Lung (tissue), 12 donors: ENCODE measurements around the gene RAB3GAP2. TPM values are rescaled to one million over a fixed set of nuclear protein-coding genes. Genes with fewer than 3 reads are reported as not detected.

Source experiments
- ATAC-seq: fragments of 200-7000 bp; cut with Tn5 transposase; one replicate; pipeline ENCODE4 v1.9.1; 2020; ENCODE audit warnings: moderate number of reproducible peaks; ENCODE audit not compliant: insufficient read depth, low FRiP score
- DNase-seq, 3 donors: peaks; one replicate each; pipeline ENCODE4 v3.0.0-alpha.2; 2013 to 2017
- H3K27ac ChIP-seq, 2 donors: one replicate each; pipeline ENCODE4 v1.5.1; 2013; ENCODE audit warnings: mild to moderate bottlenecking in 2 of 2, moderate library complexity in 2 of 2, control low read depth in 1 of 2, inconsistent platforms in 1 of 2, low read depth in 1 of 2, low read length in 1 of 2
- H3K27me3 ChIP-seq, 3 donors: one replicate each; pipeline ENCODE4 v1.5.1; 2013; ENCODE audit warnings: low read length in 2 of 3; ENCODE audit not compliant: control insufficient read depth in 3 of 3, insufficient read depth in 3 of 3
- H3K36me3 ChIP-seq, 4 donors: one replicate each; pipeline ENCODE4 v1.5.1; 2013; ENCODE audit warnings: low read length in 4 of 4, mild to moderate bottlenecking in 1 of 4, moderate library complexity in 1 of 4; ENCODE audit not compliant: control insufficient read depth in 4 of 4, insufficient read depth in 4 of 4
- H3K4me1 ChIP-seq, 5 donors: one replicate each; pipeline ENCODE4 v1.5.1; 2013; ENCODE audit warnings: low read length in 5 of 5, mild to moderate bottlenecking in 2 of 5, moderate library complexity in 1 of 5; ENCODE audit not compliant: control insufficient read depth in 5 of 5, insufficient read depth in 5 of 5
- H3K4me3 ChIP-seq: one replicate; pipeline ENCODE4 v1.5.1; 2013; ENCODE audit warnings: mild to moderate bottlenecking, control low read depth, moderate library complexity
- H3K9ac ChIP-seq, 2 donors: one replicate each; pipeline ENCODE4 v1.5.1; 2013; ENCODE audit warnings: low read length in 2 of 2, control low read depth in 1 of 2; ENCODE audit not compliant: insufficient read depth in 1 of 2
- H3K9me3 ChIP-seq, 4 donors: one replicate each; pipeline ENCODE4 v1.5.1; 2013; ENCODE audit warnings: low read length in 3 of 4, mild to moderate bottlenecking in 1 of 4, moderate library complexity in 1 of 4; ENCODE audit not compliant: control insufficient read depth in 4 of 4, insufficient read depth in 3 of 4
- WGBS, 2 donors: extraction: QIAGEN DNeasy Blood & Tissue Kit; methylation state at CpG; one replicate each; pipeline ENCODE4 v1.1.7; 2013; 5-methylcytosine and 5-hydroxymethylcytosine counted together
- polyA plus RNA-seq, 2 donors: library from polyadenylated mRNA; stranded (reverse); fragments of 200-250 nt; gene quantifications; one replicate each; pipeline ENCODE4 v1.2.1, GENCODE V29; 2013
- total RNA-seq, 2 donors: library from RNA; depleted of rRNA in 1 of 2; stranded (reverse); fragments of >200 nt in 1 of 2; gene quantifications; one replicate each; pipeline ENCODE4 v1.2.1, GENCODE V29; 2014 to 2021
- TF ChIP-seq, protein P1 (sequence below): IDR thresholded peaks from 2 replicates; pipeline ENCODE4 v1.5.1; 2012; ENCODE audit warnings: mild to moderate bottlenecking; ENCODE audit errors: control extremely low read depth, extremely low read depth
- donor health status: control.
- donor health status: control.
- donor health status: Bipolar disorder and iron deficiency.
- donor health status: healthy.
- donor health status: DM: yes; HTN: yes; CAD: no.

Gene RAB3GAP2
- total and polyA plus RNA-seq, 4 donors, result 7.5 to 37.5 (median 23.2) TPM

DNA sequence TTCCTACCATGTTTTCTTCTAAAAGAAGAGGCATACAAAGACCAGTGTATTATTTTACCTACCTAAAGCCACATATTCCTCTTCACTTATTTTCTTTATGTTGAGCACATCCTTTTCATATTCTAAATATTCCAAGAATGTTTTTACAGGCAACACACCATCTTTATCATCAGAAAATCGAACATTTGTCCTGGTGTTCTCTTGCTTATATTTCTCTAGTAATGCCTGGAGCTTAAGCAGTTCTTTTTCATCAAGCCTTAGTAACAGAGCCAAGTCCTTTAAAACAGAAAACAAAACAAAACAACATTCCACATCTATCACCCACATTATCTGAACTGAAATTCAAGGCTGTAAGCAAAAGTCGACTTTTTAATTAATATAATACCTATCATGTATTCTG lies 89.6 kb downstream of the RAB3GAP2 start:
- WGBS, 2 donors, result 82 to 93% methylated on average over 2 of the region's 2 CpGs
- DNase-seq (no peak), ATAC-seq (no peak)
- Histone ChIP-seq H3K4me1 (no peaks in the 10 kb centered on the region), H3K27ac (no peak overlapping the region), H3K27me3 (no peaks in the 10 kb centered on the region), H3K9me3 (peaks cover 0 to 2% (median 0%) of the 10 kb centered on the region in 4 donors), H3K36me3 (peaks cover 8 to 27% (median 14%) of the 10 kb centered on the region in 4 donors), H3K9ac (no peak overlapping the region), H3K4me3 (no peak overlapping the region)
- TF ChIP-seq, protein P1, sequence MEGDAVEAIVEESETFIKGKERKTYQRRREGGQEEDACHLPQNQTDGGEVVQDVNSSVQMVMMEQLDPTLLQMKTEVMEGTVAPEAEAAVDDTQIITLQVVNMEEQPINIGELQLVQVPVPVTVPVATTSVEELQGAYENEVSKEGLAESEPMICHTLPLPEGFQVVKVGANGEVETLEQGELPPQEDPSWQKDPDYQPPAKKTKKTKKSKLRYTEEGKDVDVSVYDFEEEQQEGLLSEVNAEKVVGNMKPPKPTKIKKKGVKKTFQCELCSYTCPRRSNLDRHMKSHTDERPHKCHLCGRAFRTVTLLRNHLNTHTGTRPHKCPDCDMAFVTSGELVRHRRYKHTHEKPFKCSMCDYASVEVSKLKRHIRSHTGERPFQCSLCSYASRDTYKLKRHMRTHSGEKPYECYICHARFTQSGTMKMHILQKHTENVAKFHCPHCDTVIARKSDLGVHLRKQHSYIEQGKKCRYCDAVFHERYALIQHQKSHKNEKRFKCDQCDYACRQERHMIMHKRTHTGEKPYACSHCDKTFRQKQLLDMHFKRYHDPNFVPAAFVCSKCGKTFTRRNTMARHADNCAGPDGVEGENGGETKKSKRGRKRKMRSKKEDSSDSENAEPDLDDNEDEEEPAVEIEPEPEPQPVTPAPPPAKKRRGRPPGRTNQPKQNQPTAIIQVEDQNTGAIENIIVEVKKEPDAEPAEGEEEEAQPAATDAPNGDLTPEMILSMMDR, result no peak

DNA sequence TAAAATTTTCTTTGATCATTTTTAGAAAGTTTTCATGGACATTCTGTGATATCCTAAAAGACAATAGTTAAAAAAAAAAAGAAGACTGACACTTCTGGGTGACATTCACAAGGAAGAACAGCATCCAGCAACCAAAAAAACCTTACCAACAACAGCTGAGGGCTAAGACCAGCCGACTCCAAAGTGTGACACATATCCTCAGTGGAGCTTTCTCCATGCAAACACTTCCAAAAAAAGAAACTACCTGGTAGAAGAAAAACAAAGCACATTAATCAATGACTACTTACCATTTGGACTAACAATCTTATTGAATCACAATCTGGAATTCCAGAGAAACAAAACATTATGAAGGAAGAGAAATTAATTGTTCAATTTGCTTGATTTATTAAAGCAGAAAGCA lies 90.1 kb downstream of the RAB3GAP2 start:
- TF ChIP-seq, protein P1, result no peak
- no peaks in the 10 kb centered on the region for H3K4me1 ChIP-seq
- no peak overlapping the region for H3K4me3 ChIP-seq
- ATAC-seq, result no peak
- peaks cover 6 to 25% (median 12%) of the 10 kb centered on the region in 4 donors for H3K36me3 ChIP-seq
- no peak overlapping the region for H3K9ac ChIP-seq
- H3K27ac ChIP-seq, result no peak overlapping the region
- DNase-seq, result no peak
- WGBS, 2 donors, result 69 to 89% methylated on average over 1 of the region's 1 CpG
- peaks cover 0 to 2% (median 0%) of the 10 kb centered on the region in 4 donors for H3K9me3 ChIP-seq
- H3K27me3 ChIP-seq, result no peaks in the 10 kb centered on the region

DNA sequence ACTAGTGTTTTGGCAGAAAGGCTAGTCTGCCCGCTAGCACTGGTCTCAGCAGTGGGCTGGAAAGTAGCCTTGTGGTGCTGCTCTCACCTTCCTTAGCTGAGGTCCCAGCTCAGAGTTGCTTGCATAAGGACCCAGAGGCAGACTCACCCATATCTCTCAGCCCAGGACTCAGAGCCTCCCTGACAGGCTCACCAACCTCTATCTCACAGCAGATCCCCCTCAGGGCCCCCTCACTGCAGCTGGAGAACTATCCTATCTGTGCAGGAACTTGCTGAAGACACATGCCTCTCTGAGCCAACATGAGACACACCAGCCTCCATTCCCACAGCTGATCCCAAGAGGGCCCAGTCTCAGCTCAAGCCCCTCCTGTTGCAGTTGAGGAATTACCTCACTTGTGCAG lies 95.7 kb downstream of the RAB3GAP2 start:
- DNase-seq (no peak), ATAC-seq (no peak)
- TF ChIP-seq, protein P1, result no peak
- 96 to 100% methylated on average over 1 of the region's 1 CpG for WGBS, 2 donors
- Histone ChIP-seq H3K9ac (no peak overlapping the region), H3K9me3 (peaks cover 0 to 2% (median 0%) of the 10 kb centered on the region in 4 donors), H3K4me1 (peaks cover 0 to 4% (median 0%) of the 10 kb centered on the region in 5 donors), H3K4me3 (no peak overlapping the region), H3K36me3 (peaks cover 11 to 29% (median 17%) of the 10 kb centered on the region in 4 donors), H3K27me3 (no peaks in the 10 kb centered on the region), H3K27ac (no peak overlapping the region)
